ENCODE measurements around the gene LMX1A.

LMX1A gene

GRCh38 chr1:165265196-165265838 is 91.2 kb downstream of the LMX1A start:
- no peak for DNase-seq (ENCODE audit: low read depth)

- DNase-seq (ENCODE audit: low read depth): no peak
These were observed 96.6 kb downstream of the LMX1A start for GRCh38 chr1:165259706-165260428.

GRCh38 chr1:165259236-165259635 is 97.3 kb downstream of the LMX1A start:
- no peak for DNase-seq (ENCODE audit: low read depth)

- peak; percentile 27 for DNase-seq (ENCODE audit: low read depth)
These were observed 98.5 kb downstream of the LMX1A start for GRCh38 chr1:165257969-165258459.

- no peak for DNase-seq (ENCODE audit: low read depth)
These were observed 101.5 kb downstream of the LMX1A start for GRCh38 chr1:165254896-165255625.

- DNase-seq (ENCODE audit: low read depth): no peak
These were observed 102.1 kb downstream of the LMX1A start for GRCh38 chr1:165254376-165254775.

GRCh38 chr1:165253818-165254254 is 102.7 kb downstream of the LMX1A start:
- no peak for DNase-seq (ENCODE audit: low read depth)

- no peak for DNase-seq (ENCODE audit: low read depth)
These were observed 107.4 kb downstream of the LMX1A start for GRCh38 chr1:165248969-165249571.

GRCh38 chr1:165241952-165242351 is 114.6 kb downstream of the LMX1A start:
- DNase-seq (ENCODE audit: low read depth): no peak

GRCh38 chr1:165241321-165241720 is 115.2 kb downstream of the LMX1A start:
- no peak for DNase-seq (ENCODE audit: low read depth)

- no peak for DNase-seq (ENCODE audit: low read depth)
These were observed 116.0 kb downstream of the LMX1A start for GRCh38 chr1:165240492-165240891.

- DNase-seq (ENCODE audit: low read depth): no peak
These were observed 116.6 kb downstream of the LMX1A start for GRCh38 chr1:165239873-165240272.

GRCh38 chr1:165235777-165236291 is 120.7 kb downstream of the LMX1A start:
- no peak for DNase-seq (ENCODE audit: low read depth)

GRCh38 chr1:165235155-165235776 is 121.2 kb downstream of the LMX1A start:
- no peak for DNase-seq (ENCODE audit: low read depth)

- no peak for DNase-seq (ENCODE audit: low read depth)
These were observed 122.4 kb downstream of the LMX1A start for GRCh38 chr1:165234149-165234548.

GRCh38 chr1:165228676-165229075 is 127.8 kb downstream of the LMX1A start:
- no peak for DNase-seq (ENCODE audit: low read depth)

- DNase-seq (ENCODE audit: low read depth): no peak
These were observed 128.3 kb downstream of the LMX1A start for GRCh38 chr1:165228111-165228655.

- no peak for DNase-seq (ENCODE audit: low read depth)
These were observed 130.2 kb downstream of the LMX1A start for GRCh38 chr1:165226326-165226725.

- DNase-seq (ENCODE audit: low read depth): no peak
These were observed 130.9 kb downstream of the LMX1A start for GRCh38 chr1:165225650-165226049.

- no peak for DNase-seq (ENCODE audit: low read depth)
These were observed 131.5 kb downstream of the LMX1A start for GRCh38 chr1:165225062-165225461.

- DNase-seq (ENCODE audit: low read depth): no peak
These were observed 132.0 kb downstream of the LMX1A start for GRCh38 chr1:165224504-165224903.

Data from amniotic epithelial cell (primary cell).